A549 (cell line): ENCODE results near the gene SHANK1. TPM values are rescaled to one million over a fixed set of nuclear protein-coding genes. Genes with fewer than 3 reads are reported as not detected.

Experiments
- ATAC-seq, 2 experiments: fragments of 200-7000 bp in 1 of 2; fragments of >200 bp in 1 of 2; cut with Nextera tagmentation in 1 of 2; cut with Tn5 transposase in 1 of 2; 3 replicates each; pipeline versions ENCODE4 v1.8.0 to v1.9.1; 2018 to 2020; ENCODE audit warnings: mild to moderate bottlenecking in 1 of 2, moderate library complexity in 1 of 2
- CTCF ChIA-PET: fragments of 300-600 bp; sonication (Branson Sonifier 250); formaldehyde crosslinking; extraction: SDS; loops from one replicate; lab custom pipeline; 2021; ENCODE audit warnings: antibody characterized with exemption, inconsistent platforms; lab: Yijun Ruan, JAX
- POLR2A ChIA-PET: fragments of 350-600 bp; formaldehyde crosslinking; extraction: SDS; loops from one replicate; lab custom pipeline; 2021; ENCODE audit warnings: antibody characterized with exemption, inconsistent platforms; lab: Yijun Ruan, JAX
- DNase-seq, 2 experiments: peaks; one replicate each; pipeline versions ENCODE4 v3.0.0 to v3.0.0-alpha.2; 2011 to 2016; ENCODE audit warnings: low read depth in 1 of 2, low spot score in 1 of 2
- FAIRE-seq: peaks from 2 replicates; lab custom pipeline; 2011; peaks lifted over from hg19 to GRCh38; lab: Jason Lieb, UNC
- H3K27ac ChIP-seq, 2 experiments: fragments of >200 bp; sonication (Bioruptor Twin); formaldehyde crosslinking; 3 replicates each; pipeline ENCODE4 v1.5.1; 2016 to 2017
- H3K4me1 ChIP-seq: fragments of >200 bp; sonication (Bioruptor Twin); formaldehyde crosslinking; 3 replicates; pipeline ENCODE4 v1.6.1; 2016
- H3K4me2 ChIP-seq: fragments of >200 bp; sonication (Bioruptor Twin); formaldehyde crosslinking; 3 replicates; pipeline ENCODE4 v1.6.1; 2016
- H3K4me3 ChIP-seq: fragments of >200 bp; sonication (Bioruptor Twin); formaldehyde crosslinking; 3 replicates; pipeline ENCODE4 v1.5.1; 2016
- H3K9me3 ChIP-seq: fragments of >200 bp; sonication (Bioruptor Twin); formaldehyde crosslinking; 3 replicates; pipeline ENCODE4 v1.6.1; 2016
- ATOH8 ChIP-seq: fragments of 250-450 bp; sonication (Bioruptor Pico); IDR thresholded peaks from 2 replicates; pipeline ENCODE4 v1.5.0; 2020; ENCODE audit warnings: low read depth, mild to moderate bottlenecking, moderate library complexity
- CTCF ChIP-seq: fragments of >200 bp; sonication (Bioruptor Twin); formaldehyde crosslinking; IDR thresholded peaks from 3 replicates; pipeline ENCODE4 v1.5.1; 2016
- ELK1 ChIP-seq: fragments of 150-350 bp; IDR thresholded peaks from 2 replicates; pipeline ENCODE4 v1.6.1; 2014; ENCODE audit warnings: low read depth, mild to moderate bottlenecking, low read length
- FOXS1 ChIP-seq: fragments of 250-450 bp; sonication (Bioruptor Pico); IDR thresholded peaks from 2 replicates; pipeline ENCODE4 v1.5.0; 2020; ENCODE audit warnings: mild to moderate bottlenecking, moderate library complexity
- HDAC2 ChIP-seq: fragments of 200-600 bp; sonication (generic); IDR thresholded peaks from 2 replicates; pipeline ENCODE4 v1.6.1; 2016
- JUN ChIP-seq, 2 experiments: fragments of >200 bp; sonication (Bioruptor Twin); formaldehyde crosslinking; IDR thresholded peaks; 2 replicates in 1 of 2; 3 replicates in 1 of 2; pipeline ENCODE4 v1.6.1; 2016 to 2017
- JUNB ChIP-seq: fragments of >200 bp; sonication (Bioruptor Twin); formaldehyde crosslinking; IDR thresholded peaks from 2 replicates; pipeline ENCODE4 v1.6.1; 2016
- KDM5A ChIP-seq: fragments of 200-600 bp; sonication (generic); IDR thresholded peaks from 2 replicates; pipeline ENCODE4 v1.6.1; 2016; ENCODE audit warnings: antibody characterized with exemption, mild to moderate bottlenecking
- MAFK ChIP-seq: fragments of 450-650 bp; IDR thresholded peaks from 2 replicates; pipeline ENCODE4 v1.6.1; 2014; ENCODE audit not compliant: partially characterized antibody
- MAX ChIP-seq: IDR thresholded peaks from 2 replicates; pipeline ENCODE4 v1.6.1; 2012
- MAZ ChIP-seq: fragments of 150-350 bp; IDR thresholded peaks from 2 replicates; pipeline ENCODE4 v1.6.1; 2014; ENCODE audit warnings: antibody characterized with exemption, low read depth, low read length, borderline replicate concordance
- PBX3 ChIP-seq: IDR thresholded peaks from 2 replicates; pipeline ENCODE4 v1.6.1; 2012
- RAD21 ChIP-seq, 2 experiments: fragments of >200 bp in 1 of 2; sonication (Bioruptor Twin) in 1 of 2; formaldehyde crosslinking in 1 of 2; IDR thresholded peaks in 1 of 2; conservative IDR thresholded peaks in 1 of 2; 2 replicates in 1 of 2; 3 replicates in 1 of 2; pipeline ENCODE4 v1.6.1; 2012 to 2018; ENCODE audit warnings: inconsistent platforms in 1 of 2
- RARB ChIP-seq: fragments of 250-450 bp; sonication (Bioruptor Pico); IDR thresholded peaks from 2 replicates; pipeline ENCODE4 v1.8.0; 2021; ENCODE audit warnings: mild to moderate bottlenecking, moderate library complexity
- TFCP2L1 ChIP-seq: fragments of 250-450 bp; sonication (Bioruptor Pico); IDR thresholded peaks from 2 replicates; pipeline ENCODE4 v1.5.0; 2021; ENCODE audit warnings: mild to moderate bottlenecking
- ZC3H11A ChIP-seq: fragments of 450-650 bp; IDR thresholded peaks from 2 replicates; pipeline ENCODE4 v1.6.1; 2014; ENCODE audit warnings: antibody characterized with exemption, mild to moderate bottlenecking
- ZNF302 ChIP-seq: fragments of 250-450 bp; sonication (Bioruptor Pico); IDR thresholded peaks from 2 replicates; pipeline ENCODE4 v1.9.0; 2021; ENCODE audit warnings: inconsistent platforms, mild to moderate bottlenecking, moderate library complexity
- ZSCAN20 ChIP-seq: fragments of 250-450 bp; sonication (Bioruptor Pico); IDR thresholded peaks from 2 replicates; pipeline ENCODE4 v1.8.0; 2022; ENCODE audit warnings: mild to moderate bottlenecking, moderate library complexity
- WGBS: methylation state at CpG from one replicate; pipeline ENCODE4 v1.1.6; 2017; ENCODE audit errors: missing lambda C conversion rate; 5-methylcytosine and 5-hydroxymethylcytosine counted together
- polyA plus RNA-seq, 4 experiments: library from polyadenylated mRNA; depleted of rRNA in 3 of 4; stranded (reverse); fragments of >200 nt; fragmentation: RNase III in 1 of 4; extraction: RNeasy Plus Mini Kit Qiagen cat#74134 plus additional on column Dnase treatment in 1 of 4; gene quantifications; 2 replicates in 3 of 4; 3 replicates in 1 of 4; pipeline ENCODE4 v1.2.3, GENCODE V29; 2011 to 2017
- TF ChIP-seq, protein P1 (sequence below): fragments of >200 bp; sonication (Bioruptor Twin); formaldehyde crosslinking; IDR thresholded peaks from 3 replicates; pipeline ENCODE4 v1.6.1; 2016
- TF ChIP-seq, protein P2 (sequence below): fragments of >200 bp; sonication (Bioruptor Twin); formaldehyde crosslinking; IDR thresholded peaks from 2 replicates; pipeline ENCODE4 v1.6.1; 2016

The SHANK1 gene
- polyA plus RNA-seq, 2 of the 4 experiments (the other 2 are of a cell fraction), result 0.04 to 0.17 TPM

DNA sequence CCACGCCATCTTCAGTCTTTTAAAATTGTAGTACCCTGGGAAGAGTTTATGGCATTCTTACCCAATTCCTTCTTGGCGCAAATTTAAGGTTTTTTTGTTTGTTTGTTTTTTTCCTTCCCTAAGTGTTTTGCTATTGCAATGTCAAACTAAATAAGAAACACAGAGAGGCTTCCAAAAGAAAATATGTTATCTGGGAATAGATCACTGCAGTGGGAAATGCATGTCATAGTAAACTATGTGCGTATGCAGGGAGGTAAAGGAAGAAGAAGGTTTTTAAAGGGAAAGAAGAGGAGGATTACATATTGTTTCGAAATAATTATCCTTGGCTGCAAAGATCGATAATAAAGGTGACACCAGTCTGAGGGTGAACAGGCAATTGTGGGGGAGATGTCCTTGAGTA, 16.7 kb upstream of the SHANK1 start:
- Histone ChIP-seq H3K27ac (no peak overlapping the region), H3K4me3 (no peak overlapping the region)
- 14% methylated on average over 5 of the region's 5 CpGs for WGBS
- POLR2A ChIA-PET, result no interaction called here
- DNase-seq (no peak), ATAC-seq (no peak), FAIRE-seq (no peak)
- CTCF ChIA-PET, result interaction anchor here (1.4 to 18.4 kb wide), 3 partner anchors 12 to 42 kb away, joined by 6 to 272 read pairs (median 47); no protein-coding TSS in a partner anchor
- no peak for TF ChIP-seq RAD21 (conservative IDR thresholded peaks at IDR 0.05 in 1 of 2, IDR thresholded peaks at IDR 0.05 in 1 of 2)
- TF ChIP-seq JUN (IDR thresholded peaks at IDR 0.05), result no peak
- TF ChIP-seq JUNB, result no peak
- TF ChIP-seq, protein P1, sequence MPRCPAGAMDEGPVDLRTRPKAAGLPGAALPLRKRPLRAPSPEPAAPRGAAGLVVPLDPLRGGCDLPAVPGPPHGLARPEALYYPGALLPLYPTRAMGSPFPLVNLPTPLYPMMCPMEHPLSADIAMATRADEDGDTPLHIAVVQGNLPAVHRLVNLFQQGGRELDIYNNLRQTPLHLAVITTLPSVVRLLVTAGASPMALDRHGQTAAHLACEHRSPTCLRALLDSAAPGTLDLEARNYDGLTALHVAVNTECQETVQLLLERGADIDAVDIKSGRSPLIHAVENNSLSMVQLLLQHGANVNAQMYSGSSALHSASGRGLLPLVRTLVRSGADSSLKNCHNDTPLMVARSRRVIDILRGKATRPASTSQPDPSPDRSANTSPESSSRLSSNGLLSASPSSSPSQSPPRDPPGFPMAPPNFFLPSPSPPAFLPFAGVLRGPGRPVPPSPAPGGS, result no peak
- no peak for TF ChIP-seq ZNF302 (CRISPR knock-in tag)
- no peak for TF ChIP-seq MAZ
- TF ChIP-seq FOXS1 (CRISPR knock-in tag), result no peak
- no peak for TF ChIP-seq KDM5A
- TF ChIP-seq, protein P2, sequence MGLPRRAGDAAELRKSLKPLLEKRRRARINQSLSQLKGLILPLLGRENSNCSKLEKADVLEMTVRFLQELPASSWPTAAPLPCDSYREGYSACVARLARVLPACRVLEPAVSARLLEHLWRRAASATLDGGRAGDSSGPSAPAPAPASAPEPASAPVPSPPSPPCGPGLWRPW, result no peak
- TF ChIP-seq ZSCAN20 (CRISPR knock-in tag), result no peak
- no peak for TF ChIP-seq MAX
- TF ChIP-seq TFCP2L1 (CRISPR knock-in tag), result no peak
- no peak for TF ChIP-seq HDAC2
- TF ChIP-seq ZC3H11A, result no peak
- no peak for TF ChIP-seq MAFK
- no peak for TF ChIP-seq ATOH8 (CRISPR knock-in tag)
- TF ChIP-seq RARB (CRISPR knock-in tag), result no peak
- no peak for TF ChIP-seq PBX3
- TF ChIP-seq, all 56 proteins: peak for 0
- no peaks in the 10 kb centered on the region for H3K9me3 ChIP-seq
- H3K4me2 ChIP-seq, result no peak overlapping the region
- no peaks in the 10 kb centered on the region for H3K4me1 ChIP-seq

- ChIA-PET POLR2A (interaction anchor here (3.0 kb wide), 1 partner anchor 11 kb away, joined by 34 read pairs; no protein-coding TSS in a partner anchor), CTCF (interaction anchor here (0.6 to 18.4 kb wide), 5 partner anchors 11 to 205 kb away, joined by 4 to 272 read pairs (median 11); no protein-coding TSS in a partner anchor)
- Histone ChIP-seq H3K27ac (no peak overlapping the region), H3K4me2 (no peak overlapping the region), H3K9me3 (no peaks in the 10 kb centered on the region), H3K4me3 (no peak overlapping the region), H3K4me1 (no peaks in the 10 kb centered on the region)
- FAIRE-seq (no peak), DNase-seq (no peak), ATAC-seq (no peak)
- WGBS, result 46% methylated on average over 7 of the region's 7 CpGs
- no peak for TF ChIP-seq ELK1
- no peak for TF ChIP-seq CTCF
These were observed 16.3 kb upstream of the SHANK1 start for GRCh38 chr19:50735869-50736268.
